NCI-H1092 (cell line): ENCODE results near the gene NIM1K.
"Not testable (repeated sequence)": the region's sequence is repeated elsewhere in the genome, so short reads cannot be mapped to it uniquely, and the experiment has no call there.

ENCODE experiments used
- DNase-seq: peaks from one replicate; lab custom pipeline; 2025; lab: John Stamatoyannopoulos, UW

Gene NIM1K

DNA sequence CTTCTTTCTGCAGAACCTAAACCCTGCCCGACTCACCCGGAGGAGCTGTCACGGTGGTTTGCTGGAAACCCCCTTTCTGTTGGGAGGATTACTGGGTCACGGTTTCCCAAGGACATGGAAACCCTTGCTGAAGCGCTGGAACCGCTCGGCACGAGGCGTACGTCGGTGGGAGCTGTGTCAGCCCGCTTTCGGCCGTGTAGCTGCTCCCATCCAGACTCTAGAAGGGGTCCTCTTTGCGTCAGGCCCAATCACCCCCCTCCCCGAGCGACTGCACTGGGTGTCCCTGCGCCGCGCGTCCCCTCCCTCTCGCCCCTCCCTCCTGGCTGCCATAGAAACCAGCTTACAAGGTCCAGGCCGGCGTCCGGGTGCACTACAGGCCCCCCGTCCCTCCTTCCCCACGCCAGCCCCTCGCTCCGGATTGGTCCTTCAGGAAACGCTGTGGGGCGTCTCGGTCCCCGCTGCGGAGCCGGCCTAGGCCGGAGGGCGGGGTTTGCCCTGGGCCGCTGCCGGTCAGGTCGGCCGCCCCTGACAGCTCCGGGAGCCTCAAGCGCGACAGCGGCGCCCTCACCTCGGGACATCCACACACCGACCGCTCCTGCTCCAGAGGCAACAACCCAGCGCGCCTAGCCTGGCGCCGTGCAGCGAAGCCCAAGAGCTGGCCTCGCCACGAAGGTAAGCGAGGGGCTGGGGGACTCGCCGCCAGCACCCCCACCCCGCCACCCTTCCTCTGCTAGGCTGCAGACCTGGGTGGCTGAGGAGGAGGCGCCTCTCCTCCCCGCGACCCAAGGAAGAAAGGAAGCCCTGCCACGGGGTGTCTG lies at the start of gene NIM1K:
TSS of gene NIM1K (plus strand) at position 486 of the 818 bp plus-strand sequence. CDS start 53,551 bp downstream, outside the sequence.
- DNase-seq, result peak; percentile 45

GRCh38 chr5:43145071-43145470 lies 47.0 kb upstream of the NIM1K start:
- no peak for DNase-seq

- DNase-seq, result no peak
Observed at GRCh38 chr5:43146958-43147357, 45.1 kb upstream of the NIM1K start.

DNA sequence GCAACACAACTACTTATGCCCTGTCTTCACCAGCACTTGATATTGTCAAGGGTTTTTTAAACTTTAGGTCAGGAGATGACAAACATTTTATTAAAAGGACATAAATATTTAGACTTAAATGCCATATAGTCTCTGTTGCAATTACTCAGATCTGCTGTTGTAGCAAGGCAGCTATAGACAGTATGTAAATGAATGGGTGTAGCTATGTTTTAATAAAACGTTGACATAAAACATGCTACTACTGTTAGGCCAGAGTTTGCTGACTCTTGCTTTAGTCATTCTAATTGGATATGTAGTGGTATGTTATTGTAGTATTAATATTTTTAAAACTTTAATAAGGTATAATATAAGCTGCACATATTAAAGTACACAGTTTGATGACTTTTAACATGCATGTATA lies 43.6 kb upstream of the NIM1K start:
- no peak for DNase-seq

- no peak for DNase-seq
Observed at GRCh38 chr5:43149231-43149630, 42.8 kb upstream of the NIM1K start.

- no peak for DNase-seq
Observed at GRCh38 chr5:43150075-43150474, 42.0 kb upstream of the NIM1K start.

- no peak for DNase-seq
Observed at GRCh38 chr5:43150748-43151147, 41.3 kb upstream of the NIM1K start.

DNA sequence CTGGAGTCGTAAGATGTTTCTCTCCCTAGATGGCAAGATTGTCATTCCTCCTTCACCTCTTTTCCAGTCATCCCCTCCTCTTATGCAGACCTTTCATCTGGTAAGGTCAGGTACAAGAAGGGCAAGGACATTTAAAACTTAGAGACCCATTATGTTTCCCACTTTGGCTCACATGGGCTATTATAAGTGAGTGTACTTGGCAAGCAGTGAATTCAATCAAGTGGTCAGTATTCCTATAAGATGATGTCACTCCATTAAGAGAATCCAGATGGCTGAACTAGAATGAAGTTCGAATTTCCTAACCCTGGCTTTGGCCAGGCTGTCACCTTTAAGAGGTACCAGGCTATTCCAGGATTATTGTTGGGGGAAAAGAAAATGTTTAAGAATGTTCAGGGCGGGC lies 39.1 kb upstream of the NIM1K start:
- no peak for DNase-seq

GRCh38 chr5:43154469-43154868 lies 37.6 kb upstream of the NIM1K start:
- no peak for DNase-seq

GRCh38 chr5:43155394-43156096 lies 36.5 kb upstream of the NIM1K start:
- no peak for DNase-seq

DNA sequence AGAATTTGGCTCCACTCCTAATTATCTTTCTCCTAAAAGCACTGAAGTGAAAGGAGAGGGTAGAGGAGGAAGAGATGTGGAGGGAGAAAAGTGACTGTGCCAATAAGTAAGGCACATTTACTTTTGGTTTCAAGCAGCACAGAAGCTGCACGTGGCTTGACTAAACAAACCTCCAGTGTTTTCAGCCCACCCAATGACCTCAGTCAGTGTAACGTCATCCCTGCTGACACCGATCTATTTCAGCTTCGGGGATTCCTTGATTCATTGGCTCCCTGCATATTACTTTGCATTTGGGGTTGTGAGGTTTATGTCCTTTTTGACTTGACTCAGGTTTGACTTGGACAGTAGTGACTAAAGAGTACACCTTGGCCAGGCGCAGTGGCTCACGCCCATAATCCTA lies 35.6 kb upstream of the NIM1K start:
- no peak for DNase-seq

DNA sequence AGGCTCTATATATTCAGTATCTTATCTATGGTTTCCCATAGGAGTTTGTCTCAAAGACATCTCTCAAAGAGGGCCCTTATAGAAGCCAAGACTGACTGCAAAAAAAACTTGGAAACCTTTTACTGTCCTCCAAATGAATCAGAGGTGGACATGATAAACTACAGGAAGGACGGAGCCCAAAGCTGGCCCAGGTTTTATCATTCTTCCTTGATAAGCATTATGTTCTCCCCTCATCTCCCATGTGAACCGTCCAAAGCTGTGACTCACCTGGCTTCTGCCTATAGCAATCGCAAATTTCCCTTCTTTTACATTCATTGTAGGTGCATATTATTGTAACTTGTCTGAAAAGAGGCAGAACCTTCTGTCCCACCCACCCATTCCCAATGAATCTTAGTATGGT lies 35.0 kb upstream of the NIM1K start:
- DNase-seq, result no peak

GRCh38 chr5:43161244-43161643 lies 30.8 kb upstream of the NIM1K start:
- DNase-seq, result no peak

DNA sequence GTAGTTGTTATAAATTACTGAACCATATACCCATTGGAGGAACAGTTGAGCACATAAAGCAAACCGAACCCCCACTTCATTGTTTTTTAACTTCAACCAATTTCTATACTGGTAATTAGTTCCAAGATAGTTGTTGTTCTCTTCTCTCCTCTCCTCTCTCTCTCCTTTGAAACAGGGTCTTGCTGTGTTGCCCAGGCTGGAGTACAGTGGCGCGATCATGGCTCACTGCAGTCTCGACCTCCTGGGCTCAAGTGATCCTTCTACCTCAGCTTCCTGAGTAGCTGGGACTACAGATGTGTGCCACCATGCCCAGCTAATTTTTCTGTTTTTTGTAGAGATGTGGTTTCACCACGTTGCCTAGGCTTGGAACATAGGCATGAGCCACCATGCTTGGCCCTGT lies 27.2 kb upstream of the NIM1K start:
- not testable (repeated sequence) for DNase-seq

- no peak for DNase-seq
Observed at GRCh38 chr5:43165323-43165722, 26.7 kb upstream of the NIM1K start.

- no peak for DNase-seq
Observed at GRCh38 chr5:43168175-43168574, 23.9 kb upstream of the NIM1K start.

GRCh38 chr5:43171451-43171850 lies 20.6 kb upstream of the NIM1K start:
- no peak for DNase-seq

GRCh38 chr5:43171926-43172325 lies 20.1 kb upstream of the NIM1K start:
- DNase-seq, result no peak

- DNase-seq, result no peak
Observed at GRCh38 chr5:43172779-43173178, 19.2 kb upstream of the NIM1K start.

- no peak for DNase-seq
Observed at GRCh38 chr5:43174586-43174985, 17.4 kb upstream of the NIM1K start.

- no peak for DNase-seq
Observed at GRCh38 chr5:43179836-43180235, 12.2 kb upstream of the NIM1K start.

- DNase-seq, result no peak
Observed at GRCh38 chr5:43182421-43182820, 9.6 kb upstream of the NIM1K start.

- DNase-seq, result not testable (repeated sequence)
Observed at GRCh38 chr5:43183101-43183500, 8.9 kb upstream of the NIM1K start.
